ENCODE measurements around the gene DLGAP4.
"Not testable (repeated sequence)": the region's sequence is repeated elsewhere in the genome, so short reads cannot be mapped to it uniquely, and the experiment has no call there.

DLGAP4 gene

GRCh38 chr20:36501367-36502006 is 195.3 kb downstream of the DLGAP4 start:
- DNase-seq (ENCODE audit: low spot score), result no peak

- no peak for DNase-seq (ENCODE audit: low spot score)
Measured at GRCh38 chr20:36504295-36504694, 198.2 kb downstream of the DLGAP4 start.

GRCh38 chr20:36506253-36506652 is 200.1 kb downstream of the DLGAP4 start:
- DNase-seq (ENCODE audit: low spot score), result no peak

DNA sequence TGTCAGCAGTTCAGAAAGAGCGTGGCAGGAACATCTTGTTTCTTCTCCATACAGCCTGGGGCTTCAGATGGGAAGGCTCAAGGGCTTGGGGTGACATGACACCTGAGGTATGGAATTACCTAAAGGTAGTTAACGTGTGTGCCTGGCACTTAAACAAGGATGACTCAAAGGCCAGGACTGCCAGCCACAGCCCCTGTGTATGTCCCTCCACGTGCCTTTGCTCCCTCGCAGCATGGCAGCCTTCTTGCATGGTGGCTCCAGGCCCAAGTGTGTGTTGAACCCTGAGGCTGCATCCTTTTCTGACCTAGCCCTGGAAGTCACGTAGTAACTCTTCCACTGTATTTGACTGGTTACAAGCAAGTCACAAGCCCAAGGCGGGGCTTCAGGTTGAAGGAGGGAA is 201.6 kb downstream of the DLGAP4 start:
- DNase-seq (ENCODE audit: low spot score), result no peak

- DNase-seq (ENCODE audit: low spot score), result no peak
Measured at GRCh38 chr20:36519012-36519719, 213.0 kb downstream of the DLGAP4 start.

- no peak for DNase-seq (ENCODE audit: low spot score)
Measured at GRCh38 chr20:36519944-36520343, 213.8 kb downstream of the DLGAP4 start.

DNA sequence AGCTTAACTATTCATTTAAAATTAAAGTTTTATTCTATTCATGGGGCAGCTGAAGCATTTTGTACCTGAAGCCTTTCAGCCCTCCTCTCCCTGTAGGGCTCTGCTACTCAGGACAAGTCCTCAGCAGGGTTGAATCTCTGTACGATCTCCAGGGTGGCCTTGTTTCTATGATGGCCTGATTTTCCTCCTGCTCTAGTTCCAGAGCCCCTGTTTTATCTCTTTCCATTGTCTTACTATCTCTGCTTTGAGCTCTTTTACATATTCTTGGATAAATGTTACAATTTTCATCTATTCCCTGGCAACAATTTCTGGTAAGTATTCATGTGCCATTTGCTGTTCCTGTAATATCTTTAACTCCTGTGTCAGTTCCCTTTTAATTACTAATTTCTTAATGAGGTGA is 215.4 kb downstream of the DLGAP4 start:
- DNase-seq (ENCODE audit: low spot score), result no peak

DNA sequence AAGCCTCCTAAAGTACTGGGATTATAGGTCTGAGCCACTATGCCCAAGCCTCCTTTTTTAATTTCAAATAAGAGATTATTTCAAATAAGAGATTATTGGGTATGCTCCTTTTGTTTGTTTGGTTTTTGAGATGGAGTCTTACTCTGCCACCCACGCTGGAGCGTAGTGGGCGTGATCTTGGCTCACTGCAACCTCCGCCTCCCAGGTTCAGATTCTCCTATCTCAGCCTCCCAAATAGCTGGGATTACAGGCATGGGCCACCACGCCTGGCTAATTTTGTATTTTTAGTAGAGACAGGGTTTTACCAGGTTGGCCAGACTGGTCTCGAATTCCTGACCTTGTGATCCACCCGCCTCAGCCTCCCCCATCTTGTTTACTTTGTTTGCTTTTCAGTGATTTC is 216.3 kb downstream of the DLGAP4 start:
- not testable (repeated sequence) for DNase-seq (ENCODE audit: low spot score)

GRCh38 chr20:36523341-36523740 is 217.2 kb downstream of the DLGAP4 start:
- no peak for DNase-seq (ENCODE audit: low spot score)

GRCh38 chr20:36525620-36526365 is 219.7 kb downstream of the DLGAP4 start:
- no peak for DNase-seq (ENCODE audit: low spot score)

- no peak for DNase-seq (ENCODE audit: low spot score)
Measured at GRCh38 chr20:36526521-36527011, 220.4 kb downstream of the DLGAP4 start.

GRCh38 chr20:36527331-36528125 is 221.4 kb downstream of the DLGAP4 start:
- no peak for DNase-seq (ENCODE audit: low spot score)

- no peak for DNase-seq (ENCODE audit: low spot score)
Measured at GRCh38 chr20:36528176-36528874, 222.2 kb downstream of the DLGAP4 start.

- DNase-seq (ENCODE audit: low spot score), result no peak
Measured at GRCh38 chr20:36528875-36529417, 222.8 kb downstream of the DLGAP4 start.

DNA sequence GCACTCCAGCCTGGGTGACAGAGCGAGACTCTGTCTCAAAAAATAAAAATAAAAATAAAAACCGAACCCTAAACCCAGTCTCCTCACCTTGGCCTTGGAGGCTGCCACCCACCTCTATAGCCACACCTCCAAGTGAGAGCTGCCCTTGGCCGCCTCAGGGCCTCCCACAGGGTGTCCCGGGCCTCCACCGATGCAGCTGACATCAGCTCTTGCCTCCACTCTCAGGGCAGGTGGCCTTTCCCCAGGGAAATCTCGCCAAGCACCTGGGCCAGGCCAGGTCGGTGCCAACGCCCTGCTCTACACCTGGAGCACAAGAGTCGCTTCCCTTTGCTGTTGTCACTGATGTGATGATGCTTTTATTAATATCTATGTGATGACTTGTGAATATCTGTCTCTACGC is 226.2 kb downstream of the DLGAP4 start:
- DNase-seq (ENCODE audit: low spot score), result no peak

DNA sequence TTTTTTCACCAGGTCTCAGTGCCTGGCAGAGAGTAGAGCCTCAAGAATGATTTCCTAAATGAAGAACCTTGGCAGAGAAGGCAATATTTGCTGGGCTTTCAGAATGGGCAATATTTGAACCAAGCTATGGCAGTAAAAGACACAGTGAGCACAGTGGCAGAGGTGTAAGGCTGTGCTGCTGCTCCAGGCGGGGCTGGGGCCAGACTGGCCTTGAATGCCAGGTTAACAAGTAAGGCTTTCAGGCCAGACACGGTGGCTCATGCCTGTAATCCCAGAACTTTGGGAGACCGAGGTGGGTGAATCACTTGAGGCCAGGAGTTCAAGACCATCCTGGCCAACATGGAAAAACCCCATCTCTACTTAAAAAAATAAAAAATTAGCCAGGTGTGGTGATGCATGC is 226.7 kb downstream of the DLGAP4 start:
- DNase-seq (ENCODE audit: low spot score), result no peak

GRCh38 chr20:36538026-36538722 is 232.0 kb downstream of the DLGAP4 start:
- no peak for DNase-seq (ENCODE audit: low spot score)

- DNase-seq (ENCODE audit: low spot score), result no peak
Measured at GRCh38 chr20:36540551-36541211, 234.5 kb downstream of the DLGAP4 start.

DNA sequence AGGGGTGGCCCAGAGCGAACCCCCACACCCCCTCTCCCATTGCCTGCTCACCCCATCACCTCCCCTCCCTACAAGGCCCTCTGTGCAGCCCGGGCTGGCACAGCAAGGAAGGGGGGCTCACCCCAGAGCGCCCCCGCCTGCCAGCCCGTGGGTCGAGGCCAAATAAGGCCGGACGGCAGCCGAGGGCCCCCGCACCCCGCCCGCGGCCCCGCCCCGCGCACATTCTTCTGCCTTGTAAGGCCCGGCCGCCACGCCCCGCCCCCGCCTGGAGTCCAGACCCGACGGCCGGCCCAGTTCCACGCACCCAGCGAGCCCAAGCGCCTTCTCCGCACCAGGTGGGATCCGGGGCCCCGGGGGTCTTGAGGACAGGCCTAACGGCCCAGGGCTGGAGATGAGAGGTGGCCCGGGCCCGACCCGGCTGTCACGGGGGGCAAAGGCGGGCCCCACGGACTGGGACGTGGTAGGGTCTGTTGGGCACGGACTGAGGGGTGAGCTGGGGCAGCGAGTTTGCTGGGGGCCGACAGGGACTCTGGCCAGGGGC is 235.2 kb downstream of the DLGAP4 start, which contains the start of gene MYL9:
Gene MYL9 (plus strand): TSS at position 293 of the 541 bp plus-strand sequence. CDS start 3,366 bp downstream, outside the sequence.
- DNase-seq (ENCODE audit: low spot score), result peak; percentile 25
